MCF 10A (cell line): ENCODE results near the gene NMD3. TPM values are rescaled to one million over a fixed set of nuclear protein-coding genes. Genes with fewer than 3 reads are reported as not detected.

Source experiments
- BruUV-seq: library from RNA; stranded (reverse); fragments of 400-500 nt; replicated peaks from 2 replicates; lab custom pipeline; 2021; lab: Mats Ljungman, UMichigan
- CTCF ChIA-PET: fragments of 300-600 bp; sonication (Branson Sonifier 250); formaldehyde crosslinking; extraction: SDS; loops from one replicate; lab custom pipeline; 2021; ENCODE audit warnings: antibody characterized with exemption, inconsistent platforms; lab: Yijun Ruan, JAX
- POLR2A ChIA-PET: fragments of 300-600, 350-650 bp; sonication (Branson Sonifier 250); formaldehyde crosslinking; extraction: SDS; loops from one replicate; lab custom pipeline; 2020; ENCODE audit warnings: antibody characterized with exemption, inconsistent platforms; lab: Yijun Ruan, JAX
- DNase-seq: peaks from one replicate; pipeline ENCODE4 v3.0.0-alpha.2; 2018; ENCODE audit not compliant: unreplicated experiment
- H3K27ac Mint-ChIP-seq: one replicate; pipeline ENCODE4 v1.8.0; 2022; ENCODE audit warnings: mild to moderate bottlenecking, low read depth, mixed read lengths; ENCODE audit not compliant: unreplicated experiment
- H3K27me3 Mint-ChIP-seq: one replicate; pipeline ENCODE4 v1.8.0; 2022; ENCODE audit warnings: mixed read lengths; ENCODE audit not compliant: insufficient read depth, unreplicated experiment
- H3K36me3 Mint-ChIP-seq: one replicate; pipeline ENCODE4 v1.8.0; 2022; ENCODE audit warnings: mild to moderate bottlenecking, moderate library complexity, mixed read lengths; ENCODE audit not compliant: insufficient read depth, unreplicated experiment
- H3K4me1 Mint-ChIP-seq: one replicate; pipeline ENCODE4 v1.8.0; 2022; ENCODE audit warnings: mixed read lengths; ENCODE audit not compliant: insufficient read depth, unreplicated experiment
- H3K4me3 Mint-ChIP-seq: one replicate; pipeline ENCODE4 v1.8.0; 2022; ENCODE audit warnings: mild to moderate bottlenecking, moderate library complexity, mixed read lengths; ENCODE audit not compliant: unreplicated experiment
- H3K9me3 Mint-ChIP-seq: one replicate; pipeline ENCODE4 v1.8.0; 2022; ENCODE audit warnings: mixed read lengths; ENCODE audit not compliant: unreplicated experiment
- CTCF ChIP-seq: fragments of 200-600 bp; IDR thresholded peaks from one replicate; pipeline ENCODE4 v1.8.0; 2022; ENCODE audit warnings: antibody characterized with exemption, mild to moderate bottlenecking; ENCODE audit not compliant: unreplicated experiment
- intact Hi-C: fragments of 100-400 bp; cut with micrococcal nuclease; formaldehyde crosslinking; loops from 2 replicates; pipeline ENCODE4 v1.14.1; 2022
- total RNA-seq: library from RNA; stranded (reverse); gene quantifications from 2 replicates; pipeline ENCODE4 v1.2.3, GENCODE V29; 2022

Gene NMD3
- total RNA-seq, 1 experiment from 2014 or later = 84.6 TPM

- intact Hi-C loops = loop anchor here (5.0 kb wide), 1 partner anchor 103 kb away; no protein-coding TSS in a partner anchor
- Mint-ChIP-seq H3K4me3 (no peak overlapping the region), H3K36me3 (no peaks in the 10 kb centered on the region), H3K4me1 (no peaks in the 10 kb centered on the region), H3K27ac (no peak overlapping the region), H3K27me3 (no peaks in the 10 kb centered on the region), H3K9me3 (peaks cover 4% of the 10 kb centered on the region)
- CTCF ChIA-PET = interaction anchor here (0.6 kb wide), 1 partner anchor 373 kb away, joined by 3 read pairs; no protein-coding TSS in a partner anchor
- POLR2A ChIA-PET = interaction anchor here (0.7 kb wide), 1 partner anchor 29 kb away, joined by 3 read pairs; no protein-coding TSS in a partner anchor
- TF ChIP-seq CTCF = no peak
- BruUV-seq = no TSS peak
- no peak for DNase-seq
Measured at GRCh38 chr3:161199926-161200325, 21.2 kb upstream of the NMD3 start.

- CTCF ChIA-PET = no interaction called here
- BruUV-seq = no TSS peak
- no peak for DNase-seq
- POLR2A ChIA-PET = no interaction called here
- intact Hi-C loops = loop anchor here (5.0 kb wide), 1 partner anchor 106 kb away; no protein-coding TSS in a partner anchor
- no peaks in the 10 kb centered on the region for H3K4me1 Mint-ChIP-seq
- H3K27me3 Mint-ChIP-seq = no peaks in the 10 kb centered on the region
- no peak for TF ChIP-seq CTCF
- H3K9me3 Mint-ChIP-seq = no peaks in the 10 kb centered on the region
- H3K4me3 Mint-ChIP-seq = no peak overlapping the region
- no peaks in the 10 kb centered on the region for H3K36me3 Mint-ChIP-seq
- H3K27ac Mint-ChIP-seq = no peak overlapping the region
Measured at GRCh38 chr3:161203485-161204098, 17.5 kb upstream of the NMD3 start.

GRCh38 chr3:161208931-161209330, 12.2 kb upstream of the NMD3 start:
- H3K27me3 Mint-ChIP-seq = no peaks in the 10 kb centered on the region
- no TSS peak for BruUV-seq
- no peak for TF ChIP-seq CTCF
- no peaks in the 10 kb centered on the region for H3K36me3 Mint-ChIP-seq
- intact Hi-C loops = no loop called here
- no peak overlapping the region for H3K4me3 Mint-ChIP-seq
- ChIA-PET CTCF (no interaction called here), POLR2A (interaction anchor here (0.6 to 2.6 kb wide), 2 partner anchors 12 to 40 kb away, joined by 3 to 9 read pairs; partner anchors contain the start of gene NMD3)
- no peaks in the 10 kb centered on the region for H3K4me1 Mint-ChIP-seq
- DNase-seq = no peak
- H3K9me3 Mint-ChIP-seq = no peaks in the 10 kb centered on the region
- H3K27ac Mint-ChIP-seq = no peak overlapping the region

- H3K4me3 Mint-ChIP-seq = no peak overlapping the region
- no peak for TF ChIP-seq CTCF
- H3K27me3 Mint-ChIP-seq = no peaks in the 10 kb centered on the region
- ChIA-PET POLR2A (interaction anchor here (1.9 kb wide), 1 partner anchor 9 kb away, joined by 12 read pairs; the partner anchor contains the start of gene NMD3), CTCF (interaction anchor here (0.6 to 1.4 kb wide), 3 partner anchors 11 to 504 kb away, joined by 3 to 4 read pairs (median 3); no protein-coding TSS in a partner anchor)
- H3K27ac Mint-ChIP-seq = no peak overlapping the region
- DNase-seq = no peak
- intact Hi-C loops = no loop called here
- no TSS peak for BruUV-seq
- no peaks in the 10 kb centered on the region for H3K36me3 Mint-ChIP-seq
- H3K4me1 Mint-ChIP-seq = no peaks in the 10 kb centered on the region
- no peaks in the 10 kb centered on the region for H3K9me3 Mint-ChIP-seq
Measured at GRCh38 chr3:161212171-161212771, 8.8 kb upstream of the NMD3 start.
